Ishikawa (cell line): ENCODE data around the gene HLX.

Experiments
- CEBPB ChIP-seq: IDR thresholded peaks from 2 replicates; pipeline ENCODE4 v1.6.1; 2012
- EGR1 ChIP-seq: IDR thresholded peaks from 2 replicates; pipeline ENCODE4 v1.6.1; 2012
- EP300 ChIP-seq: IDR thresholded peaks from 2 replicates; pipeline ENCODE4 v1.6.1; 2012; ENCODE audit warnings: borderline replicate concordance
- MAX ChIP-seq: IDR thresholded peaks from 2 replicates; pipeline ENCODE4 v1.6.1; 2012
- NFIC ChIP-seq: IDR thresholded peaks from 2 replicates; pipeline ENCODE4 v1.6.1; 2012
- RAD21 ChIP-seq: IDR thresholded peaks from 2 replicates; pipeline ENCODE4 v1.6.1; 2012; ENCODE audit warnings: low read depth
- REST ChIP-seq: IDR thresholded peaks from 2 replicates; pipeline ENCODE4 v1.6.1; 2012; ENCODE audit warnings: low read depth, mild to moderate bottlenecking
- TAF1 ChIP-seq: IDR thresholded peaks from 2 replicates; pipeline ENCODE4 v1.6.1; 2012; ENCODE audit warnings: low read depth, mild to moderate bottlenecking
- USF1 ChIP-seq: IDR thresholded peaks from 2 replicates; pipeline ENCODE4 v1.6.1; 2012
- YY1 ChIP-seq: IDR thresholded peaks from 2 replicates; pipeline ENCODE4 v1.6.1; 2012; ENCODE audit warnings: low read depth
- ZBTB7A ChIP-seq: IDR thresholded peaks from 2 replicates; pipeline ENCODE4 v1.6.1; 2012; ENCODE audit warnings: low read depth

- TF ChIP-seq ZBTB7A (no peak), TAF1 (no peak), EP300 (no peak), REST (no peak), NFIC (no peak), MAX (no peak), EGR1 (no peak), CEBPB (no peak), YY1 (no peak), RAD21 (no peak), USF1 (no peak)
These were observed 9.3 kb downstream of the HLX start for GRCh38 chr1:220888417-220888986.
